ENCODE data around the gene OTX1.

The OTX1 gene

GRCh38 chr2:63047321-63048279 is 3.0 kb upstream of the OTX1 start:
- DNase-seq = no peak

GRCh38 chr2:63048367-63049171 is 2.1 kb upstream of the OTX1 start:
- DNase-seq = no peak

DNA sequence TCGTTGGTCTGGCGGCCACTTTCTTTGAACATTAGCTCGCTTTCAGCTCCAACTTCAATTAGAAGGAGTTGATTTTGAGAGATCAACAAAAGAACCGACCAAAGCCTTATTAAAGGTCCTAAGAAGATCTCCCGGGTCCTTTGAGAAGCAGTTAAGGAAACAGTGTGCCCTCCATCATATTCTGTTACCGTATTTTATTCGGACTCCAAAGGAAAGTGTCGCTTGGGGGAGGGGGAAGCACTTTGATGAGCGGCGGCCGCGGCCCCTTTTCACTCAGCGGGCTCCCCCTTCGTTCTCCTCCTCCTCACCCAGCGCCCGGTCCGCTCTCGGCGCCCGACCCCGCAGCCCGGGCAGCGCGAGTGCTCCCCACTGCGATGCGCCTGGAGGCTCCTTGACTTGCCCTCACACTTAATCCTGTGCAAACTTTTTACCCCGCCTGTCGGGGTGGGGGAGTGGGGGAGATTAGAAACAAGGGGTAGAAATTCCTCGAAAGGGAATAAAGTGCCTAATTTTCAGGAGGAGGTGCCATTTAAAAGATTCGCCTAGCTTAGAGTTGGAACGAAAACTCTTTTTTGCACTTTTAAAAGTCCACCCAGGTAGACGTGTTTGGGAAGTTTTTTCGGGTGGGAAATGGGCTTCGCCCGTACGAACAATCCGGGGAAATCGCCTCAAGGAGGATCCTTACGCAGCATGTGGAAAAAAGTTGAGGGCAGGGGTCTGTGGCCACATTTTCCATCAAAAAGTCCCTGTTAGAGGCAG is 1.2 kb upstream of the OTX1 start:
- no peak for DNase-seq

GRCh38 chr2:63049970-63050333 is 678 bp upstream of the OTX1 start:
- DNase-seq = no peak

GRCh38 chr2:63051042-63051794 is 588 bp downstream of the OTX1 start:
- no peak for DNase-seq

DNA sequence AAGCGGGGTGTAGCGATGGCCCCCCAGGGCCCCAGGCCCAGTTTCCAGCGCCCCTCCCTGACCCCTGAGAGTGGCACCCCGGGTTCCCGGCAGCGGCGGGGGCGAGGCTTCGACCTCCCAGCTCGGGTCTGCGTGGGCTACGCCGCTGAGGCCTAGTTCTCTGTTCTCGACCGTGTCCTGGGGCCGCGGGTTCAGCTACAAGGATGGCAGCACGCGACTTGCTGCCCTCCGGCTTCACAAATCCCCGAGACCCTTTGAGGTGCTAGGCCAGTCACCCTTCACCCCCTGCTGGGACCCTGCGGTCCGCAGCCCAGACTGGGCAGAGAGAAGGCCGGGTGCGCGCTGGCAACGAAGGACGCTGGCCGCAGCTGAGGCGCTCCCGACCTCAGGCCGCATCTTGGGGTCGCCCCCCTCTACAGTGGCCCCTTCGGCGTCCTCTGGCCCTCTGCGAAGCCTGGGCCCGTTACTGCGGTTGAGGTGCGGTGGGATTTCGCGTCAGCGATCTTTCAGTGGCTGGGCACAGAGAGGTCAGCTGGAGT is 1.2 kb downstream of the OTX1 start:
- no peak for DNase-seq

DNA sequence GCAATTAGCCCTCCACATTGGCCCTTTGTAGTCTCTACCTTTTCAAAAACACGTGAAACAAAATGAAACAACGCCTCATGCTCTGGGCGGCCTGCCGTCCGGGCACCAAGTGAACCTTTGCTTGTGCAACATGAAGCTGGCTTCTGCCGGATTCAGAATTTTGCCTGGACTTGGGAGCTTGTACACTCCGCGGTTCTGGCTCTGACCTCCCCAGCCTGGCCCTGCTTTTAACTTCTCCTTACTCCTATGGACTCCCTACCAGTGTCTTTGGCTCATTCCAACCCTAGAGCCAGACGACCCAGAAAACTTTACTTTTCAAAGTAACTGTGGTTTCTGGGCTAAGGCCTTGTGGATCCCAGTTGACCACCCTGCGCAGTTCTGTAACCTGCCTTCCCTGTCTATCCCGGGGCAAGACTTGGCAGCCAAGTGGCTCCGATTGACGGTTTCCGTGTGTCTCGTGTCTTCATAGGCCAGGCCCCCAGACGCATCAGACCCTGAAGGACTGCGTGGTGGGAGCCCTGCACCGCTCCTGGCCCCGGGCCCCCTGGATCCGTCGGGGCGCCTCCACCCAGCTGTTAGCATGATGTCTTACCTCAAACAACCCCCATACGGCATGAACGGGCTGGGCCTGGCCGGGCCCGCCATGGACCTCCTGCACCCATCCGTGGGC is 1.9 kb downstream of the OTX1 start:
- DNase-seq = no peak

DNA sequence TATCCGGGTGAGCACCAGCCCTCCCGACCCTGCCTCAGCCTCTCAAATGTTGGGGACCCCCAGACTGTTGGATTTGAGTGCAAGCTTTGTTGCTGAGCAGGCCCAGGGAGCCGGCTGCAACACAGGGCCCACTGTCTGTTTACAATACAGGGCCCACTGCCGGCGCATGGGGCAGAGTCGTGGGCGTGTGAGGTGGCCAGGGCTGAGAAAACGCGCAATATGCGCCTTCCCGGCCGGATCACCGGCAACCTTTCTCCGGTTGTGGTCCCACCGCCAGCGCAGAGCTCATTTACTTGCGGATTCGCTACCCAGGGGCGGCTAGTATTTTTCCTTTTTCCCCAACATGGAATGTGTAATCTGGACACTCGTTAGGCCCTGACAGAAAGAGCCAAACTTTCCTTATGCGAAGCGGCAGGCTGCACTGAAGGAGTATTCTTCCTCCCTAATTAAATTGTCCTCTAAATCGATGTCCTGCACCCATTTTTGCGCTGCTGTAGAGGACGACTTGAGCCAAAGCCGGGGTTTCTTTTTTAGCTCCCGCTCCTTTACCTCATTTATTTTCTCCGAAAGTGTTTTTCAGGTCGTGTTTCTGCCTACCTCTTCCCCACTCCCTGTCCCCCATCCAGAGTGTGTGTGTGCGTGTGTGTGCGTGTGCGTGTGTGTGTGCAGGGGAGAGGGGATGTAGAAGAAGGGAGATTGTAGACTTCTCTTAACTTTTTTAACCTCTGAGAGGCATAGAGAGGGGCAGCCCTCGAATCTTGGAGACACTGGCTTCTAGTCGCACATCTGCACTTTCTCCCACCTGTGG is 2.7 kb downstream of the OTX1 start:
- DNase-seq = no peak

- DNase-seq = no peak
Observed at GRCh38 chr2:63053889-63054602, 3.4 kb downstream of the OTX1 start.

DNA sequence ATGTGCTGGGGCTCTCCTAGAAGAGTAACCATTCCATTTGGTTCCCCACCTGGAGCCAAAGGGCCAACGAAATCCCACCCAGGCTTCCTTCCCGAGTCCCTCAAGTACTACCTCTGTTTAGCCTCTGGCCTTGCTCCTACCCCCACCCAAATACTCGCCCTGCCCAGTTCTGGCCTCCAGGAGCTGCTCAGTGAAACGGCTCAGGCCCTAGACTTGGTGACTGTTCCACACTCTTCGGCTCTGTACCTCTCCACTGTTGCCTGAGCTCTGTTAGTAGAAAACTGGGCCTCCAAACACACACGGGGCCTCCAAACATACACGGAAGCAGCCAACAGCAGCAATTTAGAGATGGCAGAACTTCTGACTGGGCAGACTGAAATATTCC is 4.2 kb downstream of the OTX1 start:
- DNase-seq = no peak

GRCh38 chr2:63055226-63056106 is 4.8 kb downstream of the OTX1 start:
- DNase-seq = no peak

DNA sequence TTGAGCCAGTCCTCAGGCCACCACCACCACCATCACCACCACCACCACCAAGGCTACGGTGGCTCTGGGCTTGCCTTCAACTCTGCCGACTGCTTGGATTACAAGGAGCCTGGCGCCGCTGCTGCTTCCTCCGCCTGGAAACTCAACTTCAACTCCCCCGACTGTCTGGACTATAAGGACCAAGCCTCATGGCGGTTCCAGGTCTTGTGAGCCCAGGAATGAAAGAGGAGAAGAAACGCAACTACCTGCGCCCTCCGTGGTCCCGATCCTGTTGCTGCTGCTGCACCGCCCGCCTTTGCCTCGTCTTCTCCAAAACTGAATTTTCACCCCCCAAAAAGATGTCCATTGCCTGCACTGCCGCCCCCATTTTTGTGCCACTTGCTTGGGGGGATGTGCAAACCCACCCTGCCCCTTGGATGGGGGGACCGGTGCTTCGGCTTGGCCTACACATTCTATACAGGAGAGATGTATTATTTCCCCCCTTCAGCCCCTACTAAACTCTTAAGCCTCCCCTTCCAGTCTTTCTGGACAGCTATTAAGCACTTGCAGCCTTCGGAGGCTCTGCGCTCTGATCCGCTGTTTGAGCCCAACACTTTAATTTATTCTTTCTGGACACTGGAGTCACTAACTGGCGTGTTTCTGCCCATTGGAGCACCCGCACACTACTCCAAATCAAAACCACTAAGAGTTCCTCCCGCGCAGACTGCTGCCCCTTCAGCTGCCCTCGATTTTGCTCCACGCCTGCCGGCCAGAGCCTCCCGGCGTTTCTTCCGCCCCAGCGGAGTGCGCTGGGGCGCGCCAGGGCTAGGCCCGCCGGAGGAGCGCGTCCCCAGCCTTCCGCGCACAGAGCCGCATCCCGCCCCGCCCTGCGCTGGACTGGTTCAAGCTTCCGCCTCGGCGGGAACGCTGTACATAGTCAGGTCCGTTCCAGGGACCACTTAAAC is 5.7 kb downstream of the OTX1 start:
- no peak for DNase-seq

- no peak for DNase-seq
Observed at GRCh38 chr2:63057249-63058143, 6.9 kb downstream of the OTX1 start.

GRCh38 chr2:63058144-63058920 is 7.7 kb downstream of the OTX1 start:
- no peak for DNase-seq

DNA sequence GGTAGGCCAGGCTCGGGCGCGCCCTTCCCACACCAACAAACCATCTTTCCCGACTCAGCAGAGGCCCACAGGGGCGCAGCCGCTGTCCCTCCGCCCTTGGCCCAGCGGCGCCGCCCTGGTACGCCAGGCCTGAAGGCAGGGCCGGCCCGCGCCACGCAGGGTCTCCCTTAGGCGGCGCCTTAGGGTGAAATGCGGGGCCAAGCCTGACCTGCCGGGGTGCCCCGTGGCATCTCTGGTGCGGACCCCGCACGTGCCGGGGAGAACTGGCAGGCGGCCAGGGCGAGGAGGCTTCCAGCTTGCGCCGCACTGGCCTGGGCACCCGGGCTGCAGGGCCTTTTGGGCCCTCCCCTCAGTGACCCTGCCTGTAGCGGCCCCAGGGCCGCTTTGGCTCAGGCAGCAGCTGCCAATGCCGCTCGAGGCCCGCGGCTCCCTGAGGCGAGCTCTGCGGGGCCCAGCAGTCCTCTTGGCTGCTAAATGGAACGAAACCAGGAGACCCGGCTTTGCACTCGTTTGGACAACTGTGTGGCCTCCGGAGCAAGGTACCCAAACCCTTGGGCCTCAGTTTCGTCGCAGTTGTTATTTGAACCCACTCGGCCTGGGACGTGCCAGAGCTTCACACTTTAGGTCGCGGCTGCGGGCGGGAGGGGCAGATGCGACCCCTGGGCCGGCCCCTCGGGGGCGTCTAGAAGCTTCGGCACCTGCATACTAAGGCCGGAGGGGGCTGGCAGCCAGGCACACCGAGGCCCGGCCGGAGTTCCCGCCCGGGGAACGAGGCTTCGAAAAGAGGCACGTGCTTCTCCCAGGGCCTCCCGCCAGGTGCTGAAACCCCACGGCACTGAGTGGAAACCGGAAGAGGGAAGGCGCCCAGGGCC is 8.5 kb downstream of the OTX1 start:
- DNase-seq = no peak
